Stomach (tissue), 9 donors: Measurements from ENCODE around the gene MAST4. TPM values are rescaled to one million over a fixed set of nuclear protein-coding genes. Genes with fewer than 3 reads are reported as not detected.
A peak's percentile ranks its signal among the peaks of the same experiment; 100 is the strongest.

Experiments
- DNase-seq, 2 donors: peaks; one replicate each; pipeline versions ENCODE4 v3.0.0 to v3.0.0-alpha.2; 2013 to 2019
- H3K27ac ChIP-seq, 5 donors: fragments of 200-600 bp in 4 of 5; sonication (generic) in 4 of 5; one replicate each; pipeline ENCODE4 v1.5.1; 2013 to 2019; ENCODE audit warnings: mild to moderate bottlenecking in 1 of 5, moderate library complexity in 1 of 5
- H3K27me3 ChIP-seq, 3 donors: fragments of 200-600 bp; sonication (generic); one replicate each; pipeline ENCODE4 v1.5.1; 2017 to 2019; ENCODE audit warnings: mixed run types in 1 of 3
- H3K36me3 ChIP-seq, 4 donors: fragments of 200-600 bp; sonication (generic); 1 replicate in 3 of 4; 2 replicates in 1 of 4; pipeline ENCODE4 v1.5.1; 2016 to 2019
- H3K4me1 ChIP-seq, 4 donors: fragments of 200-600 bp; sonication (generic); one replicate each; pipeline ENCODE4 v1.5.1; 2016 to 2019
- H3K4me3 ChIP-seq, 4 donors: fragments of 200-600 bp; sonication (generic) in 3 of 4; one replicate each; pipeline ENCODE4 v1.5.1; 2016 to 2019; ENCODE audit warnings: mild to moderate bottlenecking in 1 of 4
- H3K9me3 ChIP-seq, 4 donors: fragments of 200-600 bp; sonication (generic); one replicate each; pipeline ENCODE4 v1.5.1; 2016 to 2019
- EP300 ChIP-seq: sonication (generic); formaldehyde crosslinking; IDR thresholded peaks from one replicate; pipeline ENCODE4 v1.6.1; 2017; ENCODE audit warnings: antibody characterized with exemption
- POLR2A ChIP-seq, 4 donors: fragments of 450-650 bp; IDR thresholded peaks; one replicate each; pipeline ENCODE4 v1.6.1; 2016; ENCODE audit warnings: antibody characterized with exemption in 4 of 4, control low read depth in 2 of 4, mild to moderate bottlenecking in 1 of 4, moderate library complexity in 1 of 4
- POLR2AphosphoS5 ChIP-seq, 3 donors: sonication (generic); formaldehyde crosslinking; IDR thresholded peaks; one replicate each; pipeline ENCODE4 v1.6.1; 2016; ENCODE audit warnings: antibody characterized with exemption in 3 of 3
- WGBS, 5 donors: extraction: QIAGEN DNeasy Blood & Tissue Kit in 3 of 5; methylation state at CpG; one replicate each; pipeline versions ENCODE4 v1.1.5 to v1.1.7; 2013 to 2018; 5-methylcytosine and 5-hydroxymethylcytosine counted together
- intact Hi-C: fragments of 100-400 bp; cut with DNase I; formaldehyde crosslinking; loops from one replicate; pipeline ENCODE4 v1.15.1; 2023; ENCODE audit warnings: low total_unique reads
- polyA plus RNA-seq, 3 donors: library from polyadenylated mRNA; stranded (reverse); fragments of 200-250 nt; gene quantifications; one replicate each; pipeline ENCODE4 v1.2.3, GENCODE V29; 2013
- total RNA-seq, 5 donors: library from RNA; depleted of rRNA; stranded (reverse); fragments of >200 nt; gene quantifications; one replicate each; pipeline versions ENCODE4 v1.1.0 to v1.2.3, GENCODE V29; 2014 to 2016
- TF ChIP-seq, protein P1 (sequence below), 7 experiments: fragments of 450-650 bp in 4 of 7; fragments of 200-600 bp in 3 of 7; sonication (generic) in 3 of 7; IDR thresholded peaks; one replicate each; pipeline ENCODE4 v1.5.1; 2016 to 2019; ENCODE audit warnings: antibody characterized with exemption in 7 of 7, control low read depth in 2 of 7, mild to moderate bottlenecking in 1 of 7
- donor health status: healthy with polysubstance abuse.
- donor health status: Bipolar disorder and iron deficiency.
- donor health status: healthy.

Gene MAST4
- total and polyA plus RNA-seq, 8 donors: 1.5 to 52.5 (median 32.1) TPM

DNA sequence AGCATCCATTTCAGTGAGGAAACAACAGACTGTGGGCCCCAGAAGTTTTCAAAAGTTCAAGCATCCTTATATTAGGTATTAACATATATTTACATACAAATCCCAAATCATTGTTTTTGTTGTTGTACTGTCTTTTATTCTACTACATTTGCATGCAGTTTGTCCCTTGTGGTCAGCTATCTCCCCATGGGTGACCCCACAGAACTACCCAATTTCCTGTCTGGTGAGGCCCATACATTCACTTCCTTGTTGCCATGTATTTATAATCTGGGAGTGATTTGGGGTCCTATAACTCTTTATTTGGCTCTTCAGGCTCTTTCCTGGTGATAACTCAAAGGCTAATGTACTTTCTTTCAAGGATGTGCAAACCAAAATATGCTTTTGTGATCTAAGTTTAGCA, 603.7 kb downstream of the MAST4 start:
- H3K36me3 ChIP-seq: no peaks in the 10 kb centered on the region
- intact Hi-C loops: loop anchor here (10.0 kb wide), 1 partner anchor 395 kb away; no protein-coding TSS in a partner anchor
- H3K4me1 ChIP-seq: peaks cover 0 to 14% (median 4%) of the 10 kb centered on the region in 4 donors
- no peak for TF ChIP-seq EP300
- TF ChIP-seq, protein P1, sequence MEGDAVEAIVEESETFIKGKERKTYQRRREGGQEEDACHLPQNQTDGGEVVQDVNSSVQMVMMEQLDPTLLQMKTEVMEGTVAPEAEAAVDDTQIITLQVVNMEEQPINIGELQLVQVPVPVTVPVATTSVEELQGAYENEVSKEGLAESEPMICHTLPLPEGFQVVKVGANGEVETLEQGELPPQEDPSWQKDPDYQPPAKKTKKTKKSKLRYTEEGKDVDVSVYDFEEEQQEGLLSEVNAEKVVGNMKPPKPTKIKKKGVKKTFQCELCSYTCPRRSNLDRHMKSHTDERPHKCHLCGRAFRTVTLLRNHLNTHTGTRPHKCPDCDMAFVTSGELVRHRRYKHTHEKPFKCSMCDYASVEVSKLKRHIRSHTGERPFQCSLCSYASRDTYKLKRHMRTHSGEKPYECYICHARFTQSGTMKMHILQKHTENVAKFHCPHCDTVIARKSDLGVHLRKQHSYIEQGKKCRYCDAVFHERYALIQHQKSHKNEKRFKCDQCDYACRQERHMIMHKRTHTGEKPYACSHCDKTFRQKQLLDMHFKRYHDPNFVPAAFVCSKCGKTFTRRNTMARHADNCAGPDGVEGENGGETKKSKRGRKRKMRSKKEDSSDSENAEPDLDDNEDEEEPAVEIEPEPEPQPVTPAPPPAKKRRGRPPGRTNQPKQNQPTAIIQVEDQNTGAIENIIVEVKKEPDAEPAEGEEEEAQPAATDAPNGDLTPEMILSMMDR (IDR thresholded peaks at IDR 0.05): no peak
- TF ChIP-seq POLR2AphosphoS5 (IDR thresholded peaks at IDR 0.05): no peak
- no peak for TF ChIP-seq POLR2A (IDR thresholded peaks at IDR 0.05)
- H3K27me3 ChIP-seq: no peaks in the 10 kb centered on the region
- H3K9me3 ChIP-seq: peaks cover 0 to 4% (median 0%) of the 10 kb centered on the region in 4 donors
- no peak for DNase-seq
- H3K27ac ChIP-seq: no peak overlapping the region
- no peak overlapping the region for H3K4me3 ChIP-seq

DNA sequence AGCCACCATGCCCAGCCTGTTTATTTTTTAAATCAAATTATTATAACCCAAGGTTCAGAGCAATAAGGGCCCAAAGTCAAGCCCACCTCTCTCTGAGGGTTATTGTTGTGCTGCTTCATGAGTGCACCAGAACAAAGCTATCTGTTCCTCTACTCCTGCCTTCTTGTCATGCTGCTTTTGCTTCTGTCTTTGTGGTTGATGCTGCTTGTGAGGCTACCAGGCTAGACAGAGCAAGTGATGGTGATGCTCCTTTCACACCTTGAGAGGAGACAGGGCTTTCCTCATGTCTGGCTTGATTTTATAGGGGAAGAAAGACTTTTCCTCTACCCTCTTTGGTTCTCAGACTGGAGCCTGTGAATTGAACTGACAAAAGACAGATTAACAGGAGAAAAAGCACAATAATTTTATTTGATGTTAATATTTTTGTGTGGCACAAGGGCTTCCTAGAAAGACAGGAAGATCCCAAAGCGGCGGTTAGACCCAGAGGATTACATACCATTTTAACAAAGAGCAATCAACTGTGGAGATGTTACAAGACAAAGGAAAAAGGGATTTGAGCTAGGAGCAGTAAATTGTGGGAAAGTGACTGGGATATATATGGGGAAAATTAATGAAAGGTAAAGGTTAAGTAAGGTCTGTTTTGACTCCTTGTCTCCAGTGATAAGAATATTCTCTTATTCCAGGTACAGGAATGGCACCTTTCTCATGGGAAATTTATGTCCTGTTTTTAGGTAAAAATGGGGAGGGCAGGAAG, 604.8 kb downstream of the MAST4 start:
- Histone ChIP-seq H3K27ac (no peak overlapping the region), H3K27me3 (no peaks in the 10 kb centered on the region), H3K9me3 (peaks cover 0 to 4% (median 0%) of the 10 kb centered on the region in 4 donors), H3K4me3 (no peak overlapping the region), H3K36me3 (no peaks in the 10 kb centered on the region), H3K4me1 (peaks cover under 1 to 18% (median 5%) of the 10 kb centered on the region in 4 donors)
- DNase-seq: no peak
- 97 to 99% (median 98%) methylated on average over 2 of the region's 2 CpGs for WGBS, 5 donors
- TF ChIP-seq EP300 (no peak), POLR2A (IDR thresholded peaks at IDR 0.05) (no peak), POLR2AphosphoS5 (IDR thresholded peaks at IDR 0.05) (no peak)
- TF ChIP-seq, protein P1 (IDR thresholded peaks at IDR 0.05): no peak
- intact Hi-C loops: loop anchor here (10.0 kb wide), 1 partner anchor 396 kb away; no protein-coding TSS in a partner anchor

DNA sequence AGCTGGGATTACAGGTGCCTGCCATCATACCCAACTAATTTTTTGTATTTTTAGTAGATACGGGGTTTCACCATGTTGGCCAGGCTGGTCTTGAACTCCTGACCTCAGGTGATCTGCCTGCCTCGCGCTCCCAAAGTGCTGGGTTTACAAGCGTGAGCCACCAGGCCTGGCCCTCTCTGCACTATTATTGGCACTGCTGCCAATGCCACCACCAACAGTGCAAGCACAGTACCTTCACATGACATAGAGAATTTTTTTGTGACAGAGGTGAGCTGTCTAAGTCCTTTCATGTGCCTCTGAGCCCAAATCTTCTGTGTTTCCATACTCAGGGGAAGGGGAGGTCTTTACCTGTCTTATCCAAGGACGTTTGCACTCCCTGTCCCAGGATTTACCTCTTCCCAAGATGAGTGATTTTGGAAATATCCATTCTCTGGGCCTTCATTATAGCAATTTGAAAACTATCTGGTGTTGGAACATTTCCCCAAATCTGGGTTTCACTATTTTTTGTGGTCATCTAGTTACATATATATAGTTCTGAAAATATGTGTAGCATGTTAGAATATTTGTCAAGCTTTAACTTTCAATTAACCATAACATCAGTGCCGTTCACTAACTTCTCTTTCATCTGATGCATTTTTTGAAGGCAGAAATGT, 605.8 kb downstream of the MAST4 start:
- H3K4me3 ChIP-seq: no peak overlapping the region
- intact Hi-C loops: loop anchor here (10.0 kb wide), 1 partner anchor 397 kb away; no protein-coding TSS in a partner anchor
- no peak overlapping the region for H3K27ac ChIP-seq
- no peaks in the 10 kb centered on the region for H3K27me3 ChIP-seq
- TF ChIP-seq POLR2A (IDR thresholded peaks at IDR 0.05) (no peak), POLR2AphosphoS5 (IDR thresholded peaks at IDR 0.05) (no peak), EP300 (no peak)
- TF ChIP-seq, protein P1 (IDR thresholded peaks at IDR 0.05): no peak
- peaks cover 0 to 4% (median 0%) of the 10 kb centered on the region in 4 donors for H3K9me3 ChIP-seq
- 72 to 91% (median 81%) methylated on average over 6 of the region's 6 CpGs for WGBS, 5 donors
- H3K36me3 ChIP-seq: no peaks in the 10 kb centered on the region
- H3K4me1 ChIP-seq: peaks cover 7 to 26% (median 9%) of the 10 kb centered on the region in 4 donors
- no peak for DNase-seq

DNA sequence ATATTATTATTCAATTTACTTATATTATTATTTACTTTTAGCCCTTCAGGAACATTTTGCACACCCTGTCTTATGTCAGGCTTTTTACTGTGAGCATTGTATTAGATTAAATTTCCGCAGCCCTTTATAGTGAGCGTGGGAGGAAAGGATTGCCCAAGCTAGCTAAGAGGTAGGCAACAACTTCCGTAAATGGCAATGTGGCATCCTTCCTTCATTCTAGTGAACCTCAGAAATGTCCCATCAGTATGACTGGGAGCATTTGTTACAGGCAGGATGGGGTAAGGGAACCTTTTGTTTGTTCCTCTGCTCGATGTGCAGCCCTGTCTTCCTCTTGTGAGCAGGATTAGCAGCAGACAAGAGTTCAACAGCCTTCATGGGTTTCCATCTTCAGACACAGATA, 606.6 kb downstream of the MAST4 start:
- H3K27me3 ChIP-seq: no peaks in the 10 kb centered on the region
- 83 to 90% (median 84%) methylated on average over 4 of the region's 4 CpGs for WGBS, 5 donors
- H3K27ac ChIP-seq: peak overlapping the region in 1 of 5 donors; percentile 31
- no peak for TF ChIP-seq EP300
- no peak for TF ChIP-seq POLR2A (IDR thresholded peaks at IDR 0.05)
- TF ChIP-seq POLR2AphosphoS5 (IDR thresholded peaks at IDR 0.05): no peak
- TF ChIP-seq, protein P1 (IDR thresholded peaks at IDR 0.05): no peak
- intact Hi-C loops: loop anchor here (10.0 kb wide), 1 partner anchor 398 kb away; no protein-coding TSS in a partner anchor
- H3K36me3 ChIP-seq: no peaks in the 10 kb centered on the region
- H3K4me3 ChIP-seq: no peak overlapping the region
- H3K9me3 ChIP-seq: peaks cover 0 to 4% (median 0%) of the 10 kb centered on the region in 4 donors
- no peak for DNase-seq
- peaks cover 7 to 34% (median 9%) of the 10 kb centered on the region in 4 donors for H3K4me1 ChIP-seq
